HFF-Myc (cell line): ENCODE results near the gene GABRA5.
"Not testable (repeated sequence)": the region's sequence is repeated elsewhere in the genome, so short reads cannot be mapped to it uniquely, and the experiment has no call there.

Source experiments
- DNase-seq: peaks from one replicate; pipeline ENCODE4 v3.0.0-alpha.2; 2011; ENCODE audit warnings: low read depth; ENCODE audit errors: extremely low read depth
- H3K4me3 ChIP-seq: replicated peaks from 2 replicates; pipeline ENCODE4 v1.5.1; 2011; ENCODE audit warnings: low read depth, mild to moderate bottlenecking, control low read depth, low read length
- TF ChIP-seq, protein P1 (sequence below): IDR thresholded peaks from 2 replicates; pipeline ENCODE4 v1.5.1; 2012; ENCODE audit warnings: mild to moderate bottlenecking, low read depth, low read length, control low read depth; ENCODE audit errors: missing control alignments

The GABRA5 gene

DNA sequence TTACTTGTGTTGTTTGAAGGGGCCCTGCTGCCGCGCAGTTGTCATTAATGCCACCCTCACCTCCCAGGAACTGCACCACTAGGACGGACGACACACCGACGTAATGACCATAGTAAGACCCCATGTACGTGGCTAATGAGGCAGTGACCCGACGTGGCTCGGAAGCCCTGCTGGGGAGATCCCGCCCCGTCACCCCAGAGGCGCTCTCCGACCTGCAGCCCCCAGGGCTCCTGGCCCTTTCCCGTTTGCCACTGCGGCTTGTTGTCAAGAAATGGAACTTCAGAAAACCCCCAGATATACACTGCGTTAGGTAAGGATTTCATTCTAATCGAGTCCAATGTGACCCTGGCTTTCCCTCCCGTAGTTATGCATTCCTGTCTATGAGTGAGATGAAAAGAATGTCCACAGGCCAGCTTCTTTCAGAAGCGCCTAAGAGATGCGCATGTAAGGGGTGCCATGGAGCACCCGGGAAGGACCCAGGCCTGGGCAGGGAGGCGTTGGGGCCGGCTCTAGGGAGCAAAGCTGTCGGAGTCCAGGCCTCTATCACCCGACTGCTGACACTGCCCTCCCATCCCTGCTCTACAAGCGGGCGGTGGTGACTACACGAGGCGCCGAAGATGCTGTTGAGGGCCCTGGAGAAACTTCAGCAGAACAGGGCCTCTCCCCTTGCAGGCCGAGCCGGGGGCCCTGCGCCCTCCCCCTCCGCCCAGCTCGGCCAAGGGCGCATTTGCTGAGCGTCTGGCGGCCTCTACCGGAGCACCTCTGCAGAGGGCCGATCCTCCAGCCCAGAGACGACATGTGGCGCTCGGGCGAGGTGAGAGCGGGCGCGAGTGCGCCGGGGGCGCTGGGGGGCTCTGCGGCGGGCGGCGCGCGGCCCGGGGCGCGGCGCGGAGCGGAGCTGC lies at the start of gene GABRA5:
GABRA5 (plus strand) TSS at position 765 of the 902 bp plus-strand sequence. CDS start 2,187 bp downstream, outside the sequence.
- TF ChIP-seq, protein P1, sequence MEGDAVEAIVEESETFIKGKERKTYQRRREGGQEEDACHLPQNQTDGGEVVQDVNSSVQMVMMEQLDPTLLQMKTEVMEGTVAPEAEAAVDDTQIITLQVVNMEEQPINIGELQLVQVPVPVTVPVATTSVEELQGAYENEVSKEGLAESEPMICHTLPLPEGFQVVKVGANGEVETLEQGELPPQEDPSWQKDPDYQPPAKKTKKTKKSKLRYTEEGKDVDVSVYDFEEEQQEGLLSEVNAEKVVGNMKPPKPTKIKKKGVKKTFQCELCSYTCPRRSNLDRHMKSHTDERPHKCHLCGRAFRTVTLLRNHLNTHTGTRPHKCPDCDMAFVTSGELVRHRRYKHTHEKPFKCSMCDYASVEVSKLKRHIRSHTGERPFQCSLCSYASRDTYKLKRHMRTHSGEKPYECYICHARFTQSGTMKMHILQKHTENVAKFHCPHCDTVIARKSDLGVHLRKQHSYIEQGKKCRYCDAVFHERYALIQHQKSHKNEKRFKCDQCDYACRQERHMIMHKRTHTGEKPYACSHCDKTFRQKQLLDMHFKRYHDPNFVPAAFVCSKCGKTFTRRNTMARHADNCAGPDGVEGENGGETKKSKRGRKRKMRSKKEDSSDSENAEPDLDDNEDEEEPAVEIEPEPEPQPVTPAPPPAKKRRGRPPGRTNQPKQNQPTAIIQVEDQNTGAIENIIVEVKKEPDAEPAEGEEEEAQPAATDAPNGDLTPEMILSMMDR = peak; percentile 23
- peak within 1 kb of the TSS; percentile 29 for H3K4me3 ChIP-seq
- DNase-seq = no peak

DNA sequence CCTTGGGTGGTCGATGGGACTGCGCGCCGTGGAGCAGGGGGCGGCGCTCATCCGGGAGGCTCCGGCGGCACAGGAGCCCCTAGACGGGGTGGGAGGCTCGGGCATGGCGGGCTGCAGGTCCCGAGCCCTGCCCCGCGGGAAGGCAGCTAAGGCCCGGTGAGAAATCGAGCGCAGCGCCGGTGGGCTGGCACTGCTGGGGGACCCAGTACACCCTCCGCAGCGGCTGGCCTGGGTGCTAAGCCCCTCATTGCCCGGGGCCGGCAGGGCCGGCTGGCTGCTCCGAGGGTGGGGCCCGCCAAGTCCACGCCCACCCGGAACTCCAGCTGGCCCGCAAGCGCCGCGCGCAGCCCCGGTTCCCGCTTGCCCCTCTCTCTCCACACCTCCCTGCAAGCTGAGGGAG lies 35.7 kb upstream of the GABRA5 start:
- H3K4me3 ChIP-seq, DNase-seq: not testable (repeated sequence)

DNA sequence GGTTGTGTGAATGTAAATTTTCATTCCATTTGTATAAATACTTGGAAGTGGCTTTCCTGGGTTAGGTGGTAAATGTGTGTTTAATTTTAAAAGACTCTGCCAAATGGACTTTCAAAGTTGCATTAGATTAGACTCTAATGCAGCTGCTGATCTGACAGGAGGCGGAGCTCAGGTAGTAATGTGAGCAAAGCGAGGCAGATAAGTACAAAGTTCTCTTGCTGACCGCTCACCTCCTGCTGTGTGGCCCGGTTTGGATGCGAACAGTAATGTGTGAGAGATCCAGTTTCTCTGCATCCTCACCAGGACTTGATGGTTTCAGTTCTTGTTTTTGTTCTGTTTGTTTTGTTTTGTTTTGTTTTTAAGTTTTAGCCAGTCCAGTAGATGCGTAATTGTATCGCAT lies 34.9 kb upstream of the GABRA5 start:
- H3K4me3 ChIP-seq = no peak overlapping the region
- TF ChIP-seq, protein P1 = no peak
- DNase-seq = no peak

DNA sequence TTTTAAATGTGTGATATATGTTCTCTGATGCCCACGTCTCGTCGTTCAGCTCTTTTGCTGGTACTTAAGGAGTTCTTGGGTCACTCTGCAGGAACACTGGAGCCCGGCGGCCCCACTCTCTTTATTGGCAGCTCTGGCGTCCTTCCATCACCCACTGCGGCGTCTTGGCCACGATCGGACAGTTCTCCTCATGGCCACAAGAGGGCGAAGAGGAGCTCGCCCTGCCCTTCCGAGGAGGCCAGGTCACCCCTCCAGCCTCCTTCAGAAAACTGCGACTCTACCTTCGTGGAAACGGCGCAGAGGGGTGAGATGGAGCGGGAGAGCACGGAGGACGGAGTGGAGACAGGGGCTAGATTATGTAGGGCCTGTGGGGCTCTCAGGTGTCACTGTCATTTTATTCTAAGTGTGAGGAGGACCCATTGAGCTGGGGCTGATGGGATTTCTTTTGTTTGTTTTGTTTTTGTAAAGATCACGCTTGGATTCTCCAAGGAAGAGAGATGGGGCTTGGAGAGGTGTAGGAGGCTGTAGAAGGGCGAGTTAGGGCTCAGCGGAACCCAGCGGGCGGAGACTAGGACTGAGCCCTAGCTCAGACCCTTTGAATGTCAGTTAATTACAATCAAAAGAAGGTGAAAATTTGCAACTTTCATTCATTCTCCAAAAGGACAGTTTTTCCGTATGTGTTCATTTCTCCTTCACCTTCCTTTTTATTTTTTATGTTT lies 28.0 kb upstream of the GABRA5 start:
- DNase-seq = no peak
- H3K4me3 ChIP-seq = no peak overlapping the region

DNA sequence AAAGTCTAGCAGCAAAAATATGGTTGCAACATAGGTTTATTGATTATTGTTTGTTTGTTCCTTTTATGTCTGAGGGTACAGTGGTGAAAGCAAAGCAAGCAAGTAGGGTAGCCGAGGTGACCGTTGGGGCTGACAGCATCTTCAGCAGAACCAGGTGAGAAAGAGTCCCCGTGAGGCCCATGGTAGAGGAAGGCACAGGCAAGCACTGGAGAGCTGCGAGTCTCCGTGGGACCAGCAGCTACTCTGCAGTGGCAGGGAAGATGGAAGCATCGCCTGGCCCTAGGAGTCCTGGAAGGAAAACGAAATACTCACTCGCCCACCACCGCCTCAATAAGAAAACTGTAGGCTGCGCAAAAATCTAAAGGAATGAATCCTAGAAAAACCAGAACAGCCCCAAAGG lies 25.3 kb upstream of the GABRA5 start:
- TF ChIP-seq, protein P1 = no peak
- no peak for DNase-seq
- H3K4me3 ChIP-seq = no peak overlapping the region

More for the DNA sequence above, 28.0 kb upstream of the GABRA5 start:
- TF ChIP-seq, protein P1 = peak; percentile 64

DNA sequence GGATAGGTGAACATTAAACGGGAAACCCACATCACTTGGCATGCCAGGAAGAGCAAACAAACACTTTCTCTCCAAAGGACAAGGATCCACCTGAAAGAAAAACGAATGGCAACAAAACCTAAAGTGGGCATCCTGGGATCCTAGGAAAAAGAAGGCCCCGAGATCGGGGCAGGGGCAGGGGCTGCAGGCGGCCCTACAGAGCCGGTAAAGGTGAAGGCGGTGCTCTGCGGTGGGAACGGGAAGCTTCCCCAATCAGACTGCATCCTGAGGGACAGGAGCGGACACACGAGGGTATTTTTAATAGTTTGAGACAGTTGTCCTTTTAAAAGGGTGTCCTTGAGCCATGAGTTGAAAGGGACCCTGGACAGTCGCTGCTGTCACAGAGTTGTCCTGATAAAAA lies 24.9 kb upstream of the GABRA5 start:
- no peak for DNase-seq
- H3K4me3 ChIP-seq = no peak overlapping the region
- TF ChIP-seq, protein P1 = no peak

DNA sequence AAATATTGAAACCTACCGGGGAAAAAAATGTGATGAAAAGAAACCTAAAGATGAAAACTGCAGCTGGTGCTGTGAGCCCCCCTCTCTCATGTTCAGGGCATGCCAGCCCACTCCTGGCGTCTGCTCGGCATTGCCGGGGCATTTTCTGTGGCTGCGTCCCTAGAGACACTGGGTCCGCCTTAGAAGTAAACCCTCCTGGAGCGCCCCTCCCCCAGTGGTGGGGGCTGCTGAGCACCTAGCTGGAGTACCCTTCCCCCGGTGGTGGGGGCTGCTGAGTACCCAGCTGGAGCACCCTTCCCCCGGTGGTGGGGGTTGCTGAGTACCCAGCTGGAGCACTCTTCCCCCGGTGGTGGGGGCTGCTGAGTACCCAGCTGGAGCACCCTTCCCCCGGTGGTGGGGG lies 24.5 kb upstream of the GABRA5 start:
- TF ChIP-seq, protein P1 = no peak
- H3K4me3 ChIP-seq = no peak overlapping the region
- no peak for DNase-seq
